ENCODE measurements around the gene CD86. TPM values are rescaled to one million over a fixed set of nuclear protein-coding genes. Genes with fewer than 3 reads are reported as not detected.

The CD86 gene
- total RNA-seq, 1 donor from 2014 or later: 0.34 TPM

DNA sequence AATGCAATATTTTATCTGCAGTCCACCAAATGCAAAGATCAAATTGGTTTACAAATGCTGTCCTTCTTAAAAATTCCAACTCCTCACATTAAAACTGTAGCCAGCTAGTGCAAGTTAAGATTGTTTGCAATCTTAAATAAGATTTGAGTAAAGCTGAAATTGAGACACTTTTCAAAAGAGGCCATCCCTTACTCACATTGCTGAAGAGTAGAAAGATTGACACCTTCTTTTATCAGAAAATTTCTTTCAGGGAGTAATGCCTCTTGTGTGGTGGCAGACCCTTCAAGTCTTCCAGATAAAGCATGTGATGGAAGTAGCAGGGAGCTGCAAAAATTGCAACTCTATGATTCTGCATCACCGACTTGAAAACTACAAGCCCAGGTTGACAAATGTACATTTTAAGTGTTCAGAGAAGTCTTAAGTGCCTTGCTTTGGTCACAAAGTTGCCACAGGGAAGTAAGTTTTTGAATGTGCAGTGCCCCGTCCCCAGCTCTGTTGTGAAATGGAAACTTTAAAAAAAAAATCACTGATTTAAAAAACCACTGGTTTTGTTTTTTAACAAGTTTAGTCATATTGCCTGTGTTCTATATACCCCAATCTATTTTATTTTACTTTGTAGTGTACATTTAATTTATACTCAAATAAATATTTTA is 12.6 kb downstream of the CD86 start:
- no peak overlapping the region for H3K4me3 Mint-ChIP-seq
- H3K4me1 Mint-ChIP-seq: no peaks in the 10 kb centered on the region
- H3K36me3 Mint-ChIP-seq: no peaks in the 10 kb centered on the region
- TF ChIP-seq, protein P1, sequence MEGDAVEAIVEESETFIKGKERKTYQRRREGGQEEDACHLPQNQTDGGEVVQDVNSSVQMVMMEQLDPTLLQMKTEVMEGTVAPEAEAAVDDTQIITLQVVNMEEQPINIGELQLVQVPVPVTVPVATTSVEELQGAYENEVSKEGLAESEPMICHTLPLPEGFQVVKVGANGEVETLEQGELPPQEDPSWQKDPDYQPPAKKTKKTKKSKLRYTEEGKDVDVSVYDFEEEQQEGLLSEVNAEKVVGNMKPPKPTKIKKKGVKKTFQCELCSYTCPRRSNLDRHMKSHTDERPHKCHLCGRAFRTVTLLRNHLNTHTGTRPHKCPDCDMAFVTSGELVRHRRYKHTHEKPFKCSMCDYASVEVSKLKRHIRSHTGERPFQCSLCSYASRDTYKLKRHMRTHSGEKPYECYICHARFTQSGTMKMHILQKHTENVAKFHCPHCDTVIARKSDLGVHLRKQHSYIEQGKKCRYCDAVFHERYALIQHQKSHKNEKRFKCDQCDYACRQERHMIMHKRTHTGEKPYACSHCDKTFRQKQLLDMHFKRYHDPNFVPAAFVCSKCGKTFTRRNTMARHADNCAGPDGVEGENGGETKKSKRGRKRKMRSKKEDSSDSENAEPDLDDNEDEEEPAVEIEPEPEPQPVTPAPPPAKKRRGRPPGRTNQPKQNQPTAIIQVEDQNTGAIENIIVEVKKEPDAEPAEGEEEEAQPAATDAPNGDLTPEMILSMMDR (IDR thresholded peaks at IDR 0.05; ENCODE audit: unreplicated experiment): no peak
- H3K27me3 Mint-ChIP-seq (ENCODE audit: low read depth): peaks cover 2% of the 10 kb centered on the region
- H3K27ac Mint-ChIP-seq: no peak overlapping the region
- peaks cover 5% of the 10 kb centered on the region for H3K9me3 Mint-ChIP-seq
- DNase-seq (ENCODE audit: low spot score in 2 of 2, unreplicated experiment in 2 of 2): no peak

DNA sequence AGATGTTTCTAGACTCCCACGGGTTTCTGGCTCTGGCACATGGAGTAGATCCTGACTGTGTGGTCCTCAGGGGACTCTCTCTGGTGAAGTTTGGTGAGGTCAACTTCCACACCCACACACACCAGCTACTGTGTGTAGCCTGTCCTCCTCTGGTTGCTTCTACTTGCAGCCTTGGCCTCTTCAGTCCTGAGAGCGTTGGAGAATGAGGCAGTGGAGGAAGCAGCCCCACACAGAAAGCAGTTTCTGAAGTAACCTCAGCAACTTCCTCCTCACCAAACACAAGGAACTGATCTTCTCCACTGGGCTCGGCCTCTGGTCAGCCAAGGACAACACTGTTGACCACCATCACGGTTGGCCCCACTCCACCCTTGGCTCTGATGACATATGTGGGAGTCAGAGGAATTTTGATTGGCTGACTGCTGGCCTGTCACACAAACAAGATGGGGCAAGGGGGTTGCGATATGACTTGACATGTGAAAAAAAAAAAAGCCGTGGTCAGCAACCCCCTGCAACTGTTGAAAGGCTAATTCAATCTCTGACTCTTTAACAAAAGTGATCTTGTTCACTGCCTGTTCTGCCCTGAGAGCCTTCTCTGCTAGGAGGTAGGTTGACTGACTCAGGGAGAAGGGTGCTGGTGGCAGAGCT is 19.6 kb downstream of the CD86 start:
- TF ChIP-seq, protein P1 (IDR thresholded peaks at IDR 0.05; ENCODE audit: unreplicated experiment): no peak
- Mint-ChIP-seq H3K36me3 (no peaks in the 10 kb centered on the region), H3K27ac (no peak overlapping the region), H3K9me3 (peaks cover 9% of the 10 kb centered on the region), H3K27me3 (ENCODE audit: low read depth) (peaks cover 5% of the 10 kb centered on the region), H3K4me3 (no peak overlapping the region), H3K4me1 (no peaks in the 10 kb centered on the region)
- no peak for DNase-seq (ENCODE audit: low spot score in 2 of 2, unreplicated experiment in 2 of 2)

DNA sequence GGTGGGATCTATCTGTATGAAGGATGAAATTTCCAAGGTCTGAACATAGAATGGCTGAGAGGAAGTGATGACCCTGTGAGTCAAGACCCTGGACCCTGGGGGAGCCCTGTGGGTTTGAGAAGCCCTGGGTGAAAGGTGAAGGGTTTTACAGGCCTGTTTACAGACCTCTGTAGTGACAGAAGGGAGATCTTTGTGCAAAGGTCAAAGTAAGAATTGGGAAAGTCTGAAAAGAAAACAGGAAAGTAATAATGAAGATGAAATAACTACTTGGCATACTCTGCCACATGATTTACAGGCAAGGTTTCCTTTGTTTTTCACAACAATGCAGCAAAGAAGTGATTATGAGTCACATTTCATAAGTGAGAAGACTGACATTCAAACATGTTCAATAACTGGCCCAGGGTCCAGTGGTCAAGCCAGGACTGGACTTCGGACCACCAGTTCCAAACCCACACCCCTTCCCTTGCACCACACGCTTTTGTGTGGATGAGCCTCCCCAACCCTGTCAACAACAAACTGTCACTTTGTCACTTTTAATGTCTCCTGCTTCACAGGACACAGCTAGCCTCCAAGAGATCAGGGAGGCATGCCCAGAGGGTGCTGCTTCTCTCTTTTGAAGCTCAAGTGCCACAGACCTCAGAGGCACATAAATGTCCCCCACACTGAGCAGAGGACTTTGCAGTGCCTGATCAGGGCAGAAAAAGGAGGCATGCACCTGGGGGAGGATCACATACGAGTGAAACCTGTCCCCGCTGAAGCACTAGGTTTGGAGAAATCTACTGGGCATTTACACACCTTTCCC is 21.5 kb downstream of the CD86 start:
- Mint-ChIP-seq H3K9me3 (peaks cover 4% of the 10 kb centered on the region), H3K4me1 (no peaks in the 10 kb centered on the region), H3K27ac (no peak overlapping the region), H3K36me3 (no peaks in the 10 kb centered on the region), H3K27me3 (ENCODE audit: low read depth) (peaks cover 3% of the 10 kb centered on the region), H3K4me3 (no peak overlapping the region)
- DNase-seq (ENCODE audit: low spot score in 2 of 2, unreplicated experiment in 2 of 2): no peak
- TF ChIP-seq, protein P1 (IDR thresholded peaks at IDR 0.05; ENCODE audit: unreplicated experiment): no peak

DNA sequence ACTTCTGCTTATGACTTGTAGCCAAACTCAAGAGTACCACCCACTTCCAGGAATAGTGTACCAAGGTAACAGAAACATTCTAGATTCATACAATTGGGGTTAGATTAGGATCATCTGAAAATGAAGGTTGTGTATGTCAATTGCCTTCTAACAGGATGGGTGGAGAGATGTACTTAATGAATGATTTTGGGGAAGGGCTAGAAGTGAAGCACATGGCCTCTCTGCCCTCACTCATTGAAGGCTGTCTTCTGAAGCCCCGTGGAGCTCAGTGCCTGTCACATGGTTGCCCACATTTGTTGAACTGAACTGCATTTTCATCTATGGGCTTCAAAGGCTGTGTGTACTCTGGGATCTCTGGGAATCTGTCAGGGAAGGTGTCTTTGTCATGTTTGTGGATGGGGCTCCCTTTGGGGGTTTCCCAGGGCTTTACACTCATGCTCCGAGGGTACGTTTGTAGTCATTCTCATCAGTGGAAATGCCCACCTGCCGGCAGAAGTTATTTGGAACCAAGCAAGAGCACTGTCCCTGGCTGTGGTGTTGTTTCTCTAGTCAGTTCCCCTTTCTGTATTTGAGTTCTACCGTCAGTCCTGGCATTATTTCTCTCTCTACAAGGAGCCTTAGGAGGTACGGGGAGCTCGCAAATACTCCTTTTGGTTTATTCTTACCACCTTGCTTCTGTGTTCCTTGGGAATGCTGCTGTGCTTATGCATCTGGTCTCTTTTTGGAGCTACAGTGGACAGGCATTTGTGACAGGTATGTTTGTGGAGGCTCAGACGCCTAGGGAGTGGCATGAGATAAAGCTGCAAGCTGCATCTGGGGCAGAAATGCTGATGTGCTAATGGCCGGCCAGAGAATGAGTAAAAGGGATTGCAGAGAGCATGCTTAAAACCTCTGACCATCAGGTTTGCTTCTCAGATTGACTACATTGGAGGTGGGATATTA is 22.4 kb downstream of the CD86 start:
- peaks cover 4% of the 10 kb centered on the region for H3K9me3 Mint-ChIP-seq
- H3K4me1 Mint-ChIP-seq: no peaks in the 10 kb centered on the region
- TF ChIP-seq, protein P1 (IDR thresholded peaks at IDR 0.05; ENCODE audit: unreplicated experiment): no peak
- no peaks in the 10 kb centered on the region for H3K36me3 Mint-ChIP-seq
- peaks cover 4% of the 10 kb centered on the region for H3K27me3 Mint-ChIP-seq (ENCODE audit: low read depth)
- DNase-seq (ENCODE audit: low spot score in 2 of 2, unreplicated experiment in 2 of 2): no peak
- H3K27ac Mint-ChIP-seq: no peak overlapping the region
- H3K4me3 Mint-ChIP-seq: no peak overlapping the region

GRCh38 chr3:122078235-122078935 is 23.2 kb downstream of the CD86 start:
- TF ChIP-seq, protein P1 (IDR thresholded peaks at IDR 0.05; ENCODE audit: unreplicated experiment): no peak
- no peak for DNase-seq (ENCODE audit: low spot score in 2 of 2, unreplicated experiment in 2 of 2)
- Mint-ChIP-seq H3K9me3 (no peaks in the 10 kb centered on the region), H3K4me3 (no peak overlapping the region), H3K27ac (no peak overlapping the region), H3K4me1 (no peaks in the 10 kb centered on the region), H3K36me3 (no peaks in the 10 kb centered on the region), H3K27me3 (ENCODE audit: low read depth) (peaks cover 4% of the 10 kb centered on the region)
